GM06990 (cell line): ENCODE data around the gene BRCA2.
"Not testable (repeated sequence)": the region's sequence is repeated elsewhere in the genome, so short reads cannot be mapped to it uniquely, and the experiment has no call there.

Experiments
- DNase-seq: peaks from one replicate; pipeline ENCODE4 v3.0.0-alpha.2; 2011; ENCODE audit not compliant: insufficient read length; ENCODE audit errors: extremely low read depth
- H3K27me3 ChIP-seq: replicated peaks from 2 replicates; pipeline ENCODE4 v1.6.0; 2011; ENCODE audit warnings: low read length; ENCODE audit not compliant: control insufficient read depth, insufficient read depth
- H3K36me3 ChIP-seq: 2 replicates; pipeline ENCODE4 v1.5.1; 2011; ENCODE audit warnings: low read length; ENCODE audit not compliant: control insufficient read depth, insufficient read depth
- H3K4me3 ChIP-seq: replicated peaks from 2 replicates; pipeline ENCODE4 v1.5.1; 2011; ENCODE audit warnings: low read depth, mild to moderate bottlenecking, control low read depth, low read length
- TF ChIP-seq, protein P1 (sequence below): IDR thresholded peaks from 2 replicates; pipeline ENCODE4 v1.5.1; 2011; ENCODE audit warnings: low read length, control low read depth, mild to moderate bottlenecking, inconsistent platforms; ENCODE audit not compliant: insufficient read depth, poor library complexity, severe bottlenecking

The BRCA2 gene

DNA sequence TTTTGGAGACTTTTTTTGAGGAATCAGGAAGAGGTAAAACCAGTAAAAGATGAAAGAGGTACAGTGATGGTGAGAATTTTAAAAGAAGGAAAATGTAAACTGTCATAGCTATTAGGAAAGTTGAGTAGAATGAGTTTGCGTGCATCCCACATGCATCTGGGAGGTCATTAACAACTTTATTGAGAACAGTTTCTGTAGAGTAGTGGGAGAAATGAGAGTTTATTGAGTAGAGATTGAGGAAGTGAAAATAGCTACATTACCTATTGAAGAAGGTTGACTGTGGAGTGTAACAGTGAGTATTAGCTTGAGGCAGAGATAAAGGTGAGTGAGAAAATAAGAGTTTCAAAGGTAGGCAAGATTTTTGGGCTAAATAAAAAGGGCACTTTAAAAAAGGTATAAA lies 38.7 kb downstream of the BRCA2 start:
- Histone ChIP-seq H3K36me3 (peaks cover 2% of the 10 kb centered on the region), H3K4me3 (no peak overlapping the region), H3K27me3 (no peaks in the 10 kb centered on the region)
- DNase-seq = no peak
- TF ChIP-seq, protein P1, sequence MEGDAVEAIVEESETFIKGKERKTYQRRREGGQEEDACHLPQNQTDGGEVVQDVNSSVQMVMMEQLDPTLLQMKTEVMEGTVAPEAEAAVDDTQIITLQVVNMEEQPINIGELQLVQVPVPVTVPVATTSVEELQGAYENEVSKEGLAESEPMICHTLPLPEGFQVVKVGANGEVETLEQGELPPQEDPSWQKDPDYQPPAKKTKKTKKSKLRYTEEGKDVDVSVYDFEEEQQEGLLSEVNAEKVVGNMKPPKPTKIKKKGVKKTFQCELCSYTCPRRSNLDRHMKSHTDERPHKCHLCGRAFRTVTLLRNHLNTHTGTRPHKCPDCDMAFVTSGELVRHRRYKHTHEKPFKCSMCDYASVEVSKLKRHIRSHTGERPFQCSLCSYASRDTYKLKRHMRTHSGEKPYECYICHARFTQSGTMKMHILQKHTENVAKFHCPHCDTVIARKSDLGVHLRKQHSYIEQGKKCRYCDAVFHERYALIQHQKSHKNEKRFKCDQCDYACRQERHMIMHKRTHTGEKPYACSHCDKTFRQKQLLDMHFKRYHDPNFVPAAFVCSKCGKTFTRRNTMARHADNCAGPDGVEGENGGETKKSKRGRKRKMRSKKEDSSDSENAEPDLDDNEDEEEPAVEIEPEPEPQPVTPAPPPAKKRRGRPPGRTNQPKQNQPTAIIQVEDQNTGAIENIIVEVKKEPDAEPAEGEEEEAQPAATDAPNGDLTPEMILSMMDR = no peak

DNA sequence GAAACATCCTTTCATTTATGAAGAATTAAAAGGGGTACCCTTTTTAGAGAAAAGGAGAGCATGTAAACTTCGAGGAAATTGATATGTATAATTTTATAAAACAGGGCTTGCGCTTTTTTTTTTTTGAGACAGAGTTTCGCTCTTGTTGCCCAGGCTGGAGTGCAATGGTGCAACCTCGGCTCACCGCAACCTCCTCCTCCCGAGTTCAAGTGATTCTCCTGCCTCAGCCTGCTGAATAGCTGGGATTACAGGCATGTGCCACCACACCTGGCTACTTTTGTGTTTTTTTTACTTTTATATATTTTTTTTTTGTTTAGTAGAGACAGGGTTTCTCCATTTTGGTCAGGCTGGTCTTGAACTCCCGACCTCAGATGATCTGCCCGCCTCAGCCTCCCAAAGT lies 40.6 kb downstream of the BRCA2 start:
- not testable (repeated sequence) for DNase-seq, H3K27me3 ChIP-seq, H3K36me3 ChIP-seq, H3K4me3 ChIP-seq

DNA sequence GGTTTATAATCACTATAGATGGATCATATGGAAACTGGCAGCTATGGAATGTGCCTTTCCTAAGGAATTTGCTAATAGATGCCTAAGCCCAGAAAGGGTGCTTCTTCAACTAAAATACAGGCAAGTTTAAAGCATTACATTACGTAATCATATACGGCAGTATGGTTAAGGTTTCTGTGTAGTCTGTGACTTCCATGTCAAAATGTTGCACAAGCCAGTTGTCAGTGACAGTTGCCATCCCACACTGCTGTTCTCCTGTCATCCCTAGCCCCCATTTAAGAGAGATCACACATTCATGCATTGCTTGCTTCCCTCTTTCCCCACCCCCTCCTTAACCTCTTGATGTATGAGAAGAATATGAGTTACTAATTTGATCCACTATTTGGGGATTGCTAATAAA lies 47.3 kb downstream of the BRCA2 start:
- Histone ChIP-seq H3K27me3 (no peaks in the 10 kb centered on the region), H3K36me3 (no peaks in the 10 kb centered on the region; the same call in 1 of the 2 replicates), H3K4me3 (no peak overlapping the region)
- DNase-seq = no peak
- TF ChIP-seq, protein P1 = no peak

DNA sequence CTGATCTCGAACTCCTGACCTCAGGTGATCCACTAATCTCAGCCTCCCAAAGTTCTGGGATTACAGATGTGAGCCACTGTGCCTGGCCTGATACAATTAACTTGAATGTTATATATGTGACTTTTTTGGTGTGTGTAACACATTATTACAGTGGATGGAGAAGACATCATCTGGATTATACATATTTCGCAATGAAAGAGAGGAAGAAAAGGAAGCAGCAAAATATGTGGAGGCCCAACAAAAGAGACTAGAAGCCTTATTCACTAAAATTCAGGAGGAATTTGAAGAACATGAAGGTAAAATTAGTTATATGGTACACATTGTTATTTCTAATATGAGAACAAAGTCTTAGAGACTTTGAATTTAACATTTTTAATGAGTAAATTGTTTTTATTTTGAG lies 55.5 kb downstream of the BRCA2 start:
- no peaks in the 10 kb centered on the region for H3K27me3 ChIP-seq
- no peak overlapping the region for H3K4me3 ChIP-seq
- peaks cover 3% of the 10 kb centered on the region; the same call in 1 of the 2 replicates for H3K36me3 ChIP-seq
- TF ChIP-seq, protein P1 = no peak
- no peak for DNase-seq

DNA sequence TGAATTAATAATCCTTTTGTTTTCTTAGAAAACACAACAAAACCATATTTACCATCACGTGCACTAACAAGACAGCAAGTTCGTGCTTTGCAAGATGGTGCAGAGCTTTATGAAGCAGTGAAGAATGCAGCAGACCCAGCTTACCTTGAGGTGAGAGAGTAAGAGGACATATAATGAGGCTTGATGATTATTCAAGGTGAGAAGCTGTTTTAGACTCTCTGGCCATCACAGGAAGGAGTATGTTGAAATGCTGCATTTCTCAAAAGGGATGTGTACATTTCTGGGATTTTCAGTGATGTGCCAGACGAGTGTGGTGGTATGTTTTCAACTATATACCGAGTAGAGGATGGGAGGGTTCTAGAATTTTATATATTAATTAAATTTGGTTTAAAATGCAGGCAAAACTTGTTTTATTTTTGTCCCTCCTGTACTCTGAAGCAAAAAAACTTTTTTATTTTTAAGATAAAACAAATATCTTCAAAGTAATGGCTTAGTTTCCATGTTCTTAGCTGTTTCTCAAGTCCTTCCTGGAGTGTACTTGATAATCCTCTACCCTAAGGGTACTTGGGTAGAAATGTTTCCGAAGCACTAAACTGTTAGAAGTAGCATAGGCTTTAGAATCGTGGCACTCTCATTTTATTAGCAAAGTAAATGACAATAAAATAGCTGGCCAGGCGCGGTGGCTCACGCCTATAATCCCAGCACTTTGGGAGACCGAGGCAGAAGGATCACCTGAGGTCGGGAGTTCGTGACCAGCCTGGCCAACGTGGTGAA lies 61.5 kb downstream of the BRCA2 start:
- Histone ChIP-seq H3K36me3 (peaks cover 3% of the 10 kb centered on the region; the same call in 1 of the 2 replicates), H3K27me3 (no peaks in the 10 kb centered on the region), H3K4me3 (no peak overlapping the region)
- no peak for DNase-seq
- TF ChIP-seq, protein P1 = no peak

DNA sequence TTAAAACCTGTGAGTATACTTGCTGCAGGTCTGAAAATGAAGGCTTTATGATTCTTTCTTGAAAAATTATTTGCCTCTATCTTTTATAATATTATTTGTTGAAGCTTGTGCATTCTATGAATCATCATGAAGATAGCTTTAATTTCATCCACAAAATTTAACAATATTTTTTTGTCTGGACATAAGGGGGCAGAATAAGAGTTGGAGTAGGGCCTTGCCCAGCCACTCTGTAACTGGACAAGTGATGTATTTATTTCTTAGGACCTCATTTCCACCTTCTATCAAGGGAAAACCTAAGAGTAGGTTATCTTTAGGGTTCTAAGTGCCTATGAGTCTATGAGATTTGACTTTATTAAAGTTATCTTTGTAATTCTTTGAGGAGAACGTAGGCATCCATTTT lies 62.7 kb downstream of the BRCA2 start:
- TF ChIP-seq, protein P1 = no peak
- H3K4me3 ChIP-seq = no peak overlapping the region
- DNase-seq = no peak
- peaks cover 3% of the 10 kb centered on the region for H3K36me3 ChIP-seq
- no peaks in the 10 kb centered on the region for H3K27me3 ChIP-seq
